ENCODE data around the gene LRIG2. TPM values are rescaled to one million over a fixed set of nuclear protein-coding genes. Genes with fewer than 3 reads are reported as not detected.

The LRIG2 gene
- total and polyA plus RNA-seq, 2 of the 4 experiments (the other 2 are of a cell fraction), result 4.3 to 9.0 TPM

- H3K14ac ChIP-seq (replicated peaks; ENCODE audit: low read depth, low read length), result no peak overlapping the region
- H2BK120ac ChIP-seq (ENCODE audit: low read depth, low read length), result no peak overlapping the region
- no peak overlapping the region for H3K23ac ChIP-seq (ENCODE audit: low read depth, low read length)
- H2BK15ac ChIP-seq (ENCODE audit: low read depth, low read length), result no peak overlapping the region
- no peak overlapping the region for H3K18ac ChIP-seq (ENCODE audit: low read depth, low read length)
- H2BK5ac ChIP-seq (ENCODE audit: low read depth, low read length, poor library complexity, severe bottlenecking), result no peak overlapping the region
- TF ChIP-seq RFX5 (IDR thresholded peaks at IDR 0.05; ENCODE audit: low read depth, low read length) (no peak), RCOR1 (IDR thresholded peaks at IDR 0.05; ENCODE audit: insufficient replicate concordance, low read length) (no peak), CEBPB (IDR thresholded peaks at IDR 0.05; ENCODE audit: low read depth, low read length) (no peak), USF2 (IDR thresholded peaks at IDR 0.05; ENCODE audit: low read depth, low read length) (no peak), MAFK (IDR thresholded peaks at IDR 0.05; ENCODE audit: low read depth, low read length) (no peak), POLR2A (IDR thresholded peaks at IDR 0.05; ENCODE audit: low read depth, low read length) (no peak), NFE2L2 (IDR thresholded peaks at IDR 0.05; ENCODE audit: low read depth, low read length) (no peak), SMC3 (IDR thresholded peaks at IDR 0.05; ENCODE audit: low read depth, low read length) (no peak), MAZ (IDR thresholded peaks at IDR 0.05; ENCODE audit: borderline replicate concordance, low read depth, low read length) (no peak), RAD21 (IDR thresholded peaks at IDR 0.05; ENCODE audit: low read length) (no peak), FOS (IDR thresholded peaks at IDR 0.05; ENCODE audit: low read depth, low read length) (no peak), CHD1 (IDR thresholded peaks at IDR 0.05; ENCODE audit: low read depth, low read length) (no peak), ELK1 (IDR thresholded peaks at IDR 0.05; ENCODE audit: borderline replicate concordance, low read depth, low read length) (no peak), CTCF (conservative IDR thresholded peaks at IDR 0.05; ENCODE audit: low read depth, low read length) (no peak), BHLHE40 (IDR thresholded peaks at IDR 0.05; ENCODE audit: low read depth, low read length) (no peak), MXI1 (IDR thresholded peaks at IDR 0.05; ENCODE audit: borderline replicate concordance, low read depth, low read length) (no peak)
- no peak overlapping the region for H2AK5ac ChIP-seq (ENCODE audit: low read depth, low read length)
- ATAC-seq (ENCODE audit: low read depth) (no peak), DNase-seq (no peak)
- H3K36me3 ChIP-seq (ENCODE audit: control insufficient read depth, insufficient read depth, low read length), result peaks cover 31% of the 10 kb centered on the region
- H2BK20ac ChIP-seq (ENCODE audit: low read depth, low read length), result no peak overlapping the region
- H2AFZ ChIP-seq (replicated peaks; ENCODE audit: low read length, poor library complexity), result no peak overlapping the region
- no peak overlapping the region for H3K4me3 ChIP-seq (ENCODE audit: insufficient read depth, low read depth, low read length)
- H3K4me1 ChIP-seq (ENCODE audit: control insufficient read depth, insufficient read depth, low read length), result peaks cover 3% of the 10 kb centered on the region
- CTCF ChIA-PET, result interaction anchor here (2.3 kb wide), 1 partner anchor 23 kb away, joined by 9 read pairs; the partner anchor contains the start of gene LRIG2
- WGBS, 2 experiments (ENCODE audit: extremely low coverage in 2 of 2, insufficient read length in 1 of 2), result no CpG with 5 or more reads among the region's 5 CpGs
- no peak overlapping the region for H3K4me2 ChIP-seq (ENCODE audit: low read depth, low read length)
- no peak overlapping the region for H2AK9ac ChIP-seq (replicated peaks; ENCODE audit: low read depth, low read length, poor library complexity)
- no peaks in the 10 kb centered on the region for H3K27me3 ChIP-seq (ENCODE audit: control insufficient read depth, insufficient read depth, low read length)
- no peak overlapping the region for H3K9ac ChIP-seq (ENCODE audit: low read depth, low read length)
- peaks cover 7 to 24% of the 10 kb centered on the region in 2 experiments for H3K79me1 ChIP-seq (ENCODE audit: low read depth in 1 of 2, low read length in 2 of 2)
- POLR2A ChIA-PET (ENCODE audit: unreplicated experiment), result no interaction called here
- in situ Hi-C loops (cut with MboI; ENCODE audit: low sequenced_read_pairs), result no loop called here
- no peak overlapping the region for H4K91ac ChIP-seq (ENCODE audit: insufficient read depth, low read depth, low read length)
- no peaks in the 10 kb centered on the region for H3K9me1 ChIP-seq (ENCODE audit: insufficient read depth, low read length)
- intact Hi-C loops (cut with micrococcal nuclease), result no loop called here
- no peak overlapping the region for H3K56ac ChIP-seq (ENCODE audit: extremely low read depth, insufficient read depth, low read length)
- H4K20me1 ChIP-seq (ENCODE audit: insufficient read depth, low read length), result peaks cover 5% of the 10 kb centered on the region; the same call in 1 of the 2 replicates
- no peak overlapping the region for H3K27ac ChIP-seq (ENCODE audit: insufficient read depth, low read length)
- H4K8ac ChIP-seq (ENCODE audit: low read depth in 2 of 2, low read length in 2 of 2), result no peak overlapping the region
- H3K9me3 ChIP-seq (ENCODE audit: control insufficient read depth, insufficient read depth, low read length), result no peaks in the 10 kb centered on the region
- BruUV-seq (replicated peaks), result no TSS peak
- dilution Hi-C loops (cut with HindIII; ENCODE audit: low sequenced_read_pairs, unreplicated experiment), result no loop called here
- H4K5ac ChIP-seq (ENCODE audit: low read depth, low read length), result no peak overlapping the region
- H3K4ac ChIP-seq (ENCODE audit: low read depth, low read length), result no peak overlapping the region
Measured at GRCh38 chr1:113095790-113096455, 22.9 kb downstream of the LRIG2 start.

Measured in IMR-90 (cell line).